HG02870 (cell line): ENCODE results near the gene EPB41L3.
"Not testable (repeated sequence)": the region's sequence is repeated elsewhere in the genome, so short reads cannot be mapped to it uniquely, and the experiment has no call there.

Source experiments
- ATAC-seq: cut with Tn5 transposase; IDR thresholded peaks from one replicate; pipeline ENCODE4 v1.9.1; 2021; ENCODE audit warnings: mild to moderate bottlenecking, moderate library complexity; ENCODE audit not compliant: unreplicated experiment

EPB41L3 gene

GRCh38 chr18:5500158-5500939 lies 43.4 kb downstream of the EPB41L3 start:
- no peak for ATAC-seq

GRCh38 chr18:5498452-5498851 lies 45.3 kb downstream of the EPB41L3 start:
- ATAC-seq, result no peak

GRCh38 chr18:5496305-5496704 lies 47.5 kb downstream of the EPB41L3 start:
- no peak for ATAC-seq

- ATAC-seq, result no peak
These were observed 52.9 kb downstream of the EPB41L3 start for GRCh38 chr18:5490753-5491480.

GRCh38 chr18:5488844-5489243 lies 55.0 kb downstream of the EPB41L3 start:
- no peak for ATAC-seq

GRCh38 chr18:5488044-5488443 lies 55.8 kb downstream of the EPB41L3 start:
- not testable (repeated sequence) for ATAC-seq

GRCh38 chr18:5484526-5484925 lies 59.3 kb downstream of the EPB41L3 start:
- ATAC-seq, result no peak

GRCh38 chr18:5481621-5482020 lies 62.2 kb downstream of the EPB41L3 start:
- no peak for ATAC-seq

- ATAC-seq, result no peak
These were observed 65.5 kb downstream of the EPB41L3 start for GRCh38 chr18:5478261-5478660.

GRCh38 chr18:5476961-5477800 lies 66.6 kb downstream of the EPB41L3 start:
- no peak for ATAC-seq

GRCh38 chr18:5475267-5475666 lies 68.5 kb downstream of the EPB41L3 start:
- no peak for ATAC-seq

- ATAC-seq, result no peak
These were observed 74.5 kb downstream of the EPB41L3 start for GRCh38 chr18:5469340-5469739.

GRCh38 chr18:5468394-5468793 lies 75.4 kb downstream of the EPB41L3 start:
- ATAC-seq, result no peak

- no peak for ATAC-seq
These were observed 76.1 kb downstream of the EPB41L3 start for GRCh38 chr18:5467671-5468070.

GRCh38 chr18:5466256-5466655 lies 77.5 kb downstream of the EPB41L3 start:
- ATAC-seq, result no peak

GRCh38 chr18:5464251-5464650 lies 79.5 kb downstream of the EPB41L3 start:
- no peak for ATAC-seq

- no peak for ATAC-seq
These were observed 80.0 kb downstream of the EPB41L3 start for GRCh38 chr18:5463831-5464230.

GRCh38 chr18:5463390-5463789 lies 80.4 kb downstream of the EPB41L3 start:
- ATAC-seq, result no peak

GRCh38 chr18:5462227-5462626 lies 81.6 kb downstream of the EPB41L3 start:
- no peak for ATAC-seq

- no peak for ATAC-seq
These were observed 82.8 kb downstream of the EPB41L3 start for GRCh38 chr18:5461041-5461440.

GRCh38 chr18:5457462-5457957 lies 86.3 kb downstream of the EPB41L3 start:
- no peak for ATAC-seq
